Measurements from ENCODE around the gene CLEC2B. TPM values are rescaled to one million over a fixed set of nuclear protein-coding genes. Genes with fewer than 3 reads are reported as not detected.

The CLEC2B gene
- total and polyA plus RNA-seq, 3 experiments from 2014 or later = 13.7 to 72.9 (median 16.5) TPM

DNA sequence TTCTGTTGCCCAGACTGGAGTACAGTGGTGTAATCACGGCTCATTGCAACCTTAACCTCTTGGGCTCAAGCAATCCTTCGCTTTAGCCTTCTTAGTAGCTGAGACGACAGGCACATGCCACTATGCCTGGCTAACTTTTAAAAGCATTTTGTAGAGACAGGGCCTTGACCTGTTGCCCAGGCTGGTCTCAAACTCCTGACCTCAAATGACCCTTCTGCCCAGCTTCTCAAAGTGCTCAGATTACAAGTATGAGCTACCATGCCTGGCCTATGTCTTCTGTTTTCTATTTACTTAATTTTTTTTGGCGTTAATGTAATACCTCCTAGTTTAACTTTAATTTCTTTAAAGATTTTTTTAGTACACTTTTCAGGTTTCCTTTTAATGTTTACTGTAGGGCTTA lies 62.4 kb downstream of the CLEC2B start:
- Mint-ChIP-seq H3K27me3 (peaks cover 0 to 23% of the 10 kb centered on the region in 2 donors), H3K4me1 (peaks cover 0 to 4% (median 2%) of the 10 kb centered on the region in 3 donors), H3K4me3 (no peak overlapping the region), H3K9me3 (no peaks in the 10 kb centered on the region), H3K27ac (no peak overlapping the region), H3K36me3 (no peaks in the 10 kb centered on the region)
- H3K4me3 ChIP-seq (ENCODE audit: low read length) = no peak overlapping the region
- H3K4me1 ChIP-seq (ENCODE audit: insufficient read depth, low read length) = no peaks in the 10 kb centered on the region
- H3K9me3 ChIP-seq (ENCODE audit: low read length) = no peaks in the 10 kb centered on the region
- no peak for DNase-seq
- CTCF ChIA-PET = interaction anchor here (1.0 to 1.4 kb wide), 3 partner anchors 7 to 56 kb away, joined by 3 to 4 read pairs (median 4); no protein-coding TSS in a partner anchor
- POLR2A ChIA-PET = no interaction called here
- H3K27ac ChIP-seq (ENCODE audit: low read depth, low read length) = no peak overlapping the region
- no peaks in the 10 kb centered on the region for H3K27me3 ChIP-seq (ENCODE audit: insufficient read depth, low read length, poor library complexity, severe bottlenecking)
- H3K36me3 ChIP-seq (ENCODE audit: insufficient read depth, low read length) = no peaks in the 10 kb centered on the region

DNA sequence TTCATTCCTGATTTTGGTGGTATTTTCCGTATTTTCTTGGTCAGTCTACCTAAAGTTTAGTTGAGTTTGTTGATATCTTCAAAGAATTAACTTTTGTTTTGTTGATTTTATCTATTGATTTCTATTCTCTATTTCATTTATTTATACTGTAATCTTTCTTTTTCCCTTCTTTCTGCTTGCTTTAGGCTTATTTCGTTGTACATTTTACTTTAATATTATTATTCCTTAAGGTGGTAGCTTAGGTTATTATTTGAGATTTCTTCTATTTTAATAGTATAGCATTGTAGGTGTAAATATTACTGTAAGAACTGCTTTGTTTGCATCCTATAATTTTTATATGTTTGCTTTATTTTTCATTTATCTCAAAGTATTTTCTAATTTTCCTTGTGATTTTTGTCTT lies 63.3 kb downstream of the CLEC2B start:
- H3K27me3 Mint-ChIP-seq = peaks cover 0 to 17% of the 10 kb centered on the region in 2 donors
- Histone ChIP-seq H3K4me3 (ENCODE audit: low read length) (no peak overlapping the region), H3K27me3 (ENCODE audit: insufficient read depth, low read length, poor library complexity, severe bottlenecking) (no peaks in the 10 kb centered on the region), H3K9me3 (ENCODE audit: low read length) (no peaks in the 10 kb centered on the region), H3K4me1 (ENCODE audit: insufficient read depth, low read length) (no peaks in the 10 kb centered on the region), H3K36me3 (ENCODE audit: insufficient read depth, low read length) (no peaks in the 10 kb centered on the region), H3K27ac (ENCODE audit: low read depth, low read length) (no peak overlapping the region)
- no peak for DNase-seq
- ChIA-PET POLR2A (no interaction called here), CTCF (interaction anchor here (0.9 to 1.4 kb wide), 3 partner anchors 8 to 63 kb away, joined by 3 to 4 read pairs (median 3); no protein-coding TSS in a partner anchor)
- peaks cover 0 to 4% (median 2%) of the 10 kb centered on the region in 3 donors for H3K4me1 Mint-ChIP-seq
- no peaks in the 10 kb centered on the region for H3K36me3 Mint-ChIP-seq
- no peaks in the 10 kb centered on the region for H3K9me3 Mint-ChIP-seq
- H3K4me3 Mint-ChIP-seq = no peak overlapping the region
- H3K27ac Mint-ChIP-seq = no peak overlapping the region

Other genes starting within 250 kb of the CLEC2B start
- gene CLEC2D, start 199.6 kb downstream of the CLEC2B start, total RNA-seq = 100 to 1,000 TPM; 320 to 340 TPM
- gene CLEC2D, start 199.6 kb downstream of the CLEC2B start, polyA plus RNA-seq = 311 TPM
- gene CLECL1, start 136.3 kb downstream of the CLEC2B start, total RNA-seq = 1 to 10 TPM; 3.6 to 4.7 TPM
- gene CLECL1, start 136.3 kb downstream of the CLEC2B start, polyA plus RNA-seq = 14.3 TPM
- gene CD69, start 108.5 kb downstream of the CLEC2B start, total RNA-seq = 10 to 100 TPM; 66.8 to 67.1 TPM
- 253 TPM for gene CD69, start 108.5 kb downstream of the CLEC2B start, polyA plus RNA-seq
- gene KLRF1, start 41.9 kb downstream of the CLEC2B start, total RNA-seq = not detected
- gene KLRF1, start 41.9 kb downstream of the CLEC2B start, polyA plus RNA-seq = 52.1 TPM
- not detected for gene KLRF2, start 12.1 kb upstream of the CLEC2B start, total RNA-seq
- not detected for gene KLRF2, start 12.1 kb upstream of the CLEC2B start, polyA plus RNA-seq
- not detected for gene CLEC2A, start 63.0 kb upstream of the CLEC2B start, total RNA-seq
- not detected for gene CLEC2A, start 63.0 kb upstream of the CLEC2B start, polyA plus RNA-seq
- not detected for gene CLEC12A, start 102.1 kb upstream of the CLEC2B start, total RNA-seq
- gene CLEC12A, start 102.1 kb upstream of the CLEC2B start, polyA plus RNA-seq = not detected
- not detected for gene CLEC1B, start 129.8 kb upstream of the CLEC2B start, total RNA-seq
- gene CLEC1B, start 129.8 kb upstream of the CLEC2B start, polyA plus RNA-seq = not detected
- not detected for gene CLEC12B, start 141.3 kb upstream of the CLEC2B start, total RNA-seq
- not detected for gene CLEC12B, start 141.3 kb upstream of the CLEC2B start, polyA plus RNA-seq
- not detected for gene CLEC9A, start 161.3 kb upstream of the CLEC2B start, total RNA-seq
- gene CLEC9A, start 161.3 kb upstream of the CLEC2B start, polyA plus RNA-seq = not detected
- not detected for gene CLEC1A, start 229.6 kb upstream of the CLEC2B start, total RNA-seq
- gene CLEC1A, start 229.6 kb upstream of the CLEC2B start, polyA plus RNA-seq = not detected

Data from CD8-positive, alpha-beta memory T cell (primary cell).